GM18505 (cell line): ENCODE results near the gene PBX1.

ENCODE experiments used
- ATAC-seq: cut with Tn5 transposase; IDR thresholded peaks from one replicate; pipeline ENCODE4 v1.9.1; 2021; ENCODE audit not compliant: unreplicated experiment
- POLR2A ChIP-seq: IDR thresholded peaks from 4 replicates; pipeline ENCODE4 v1.6.1; 2011; ENCODE audit warnings: borderline replicate concordance; ENCODE audit not compliant: insufficient read depth, insufficient read length; ENCODE audit errors: extremely low read depth

The PBX1 gene

DNA sequence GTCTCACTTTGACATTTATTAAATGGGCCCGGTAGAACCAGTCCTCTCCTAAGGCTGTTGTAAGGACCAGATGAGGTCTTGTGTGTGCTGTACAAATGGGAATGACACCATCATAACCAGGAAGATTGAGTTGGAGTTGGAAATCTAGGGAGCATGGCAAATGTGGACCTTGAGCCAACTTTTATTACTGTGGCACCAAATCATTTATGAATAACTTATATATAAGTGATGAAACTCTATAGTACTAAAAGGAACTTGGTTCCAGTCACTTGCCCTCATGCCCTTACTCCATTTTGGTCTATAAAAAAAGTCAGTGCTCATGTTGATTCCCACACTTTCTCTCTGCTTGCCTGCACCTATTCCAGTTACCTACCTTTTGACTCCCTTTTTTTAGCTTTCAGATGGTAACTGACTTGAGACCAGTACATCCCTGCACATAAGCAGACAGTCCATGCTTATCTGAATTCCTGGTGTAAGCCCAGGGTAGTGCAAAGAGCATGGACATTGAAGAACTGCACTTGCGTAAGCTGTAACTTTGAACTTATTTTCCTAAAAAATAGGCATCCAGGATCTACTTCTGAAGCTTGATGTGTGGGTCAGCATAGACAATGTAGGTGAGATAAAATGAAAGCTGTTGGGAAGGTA lies 210.6 kb downstream of the PBX1 start:
- ATAC-seq: no peak

DNA sequence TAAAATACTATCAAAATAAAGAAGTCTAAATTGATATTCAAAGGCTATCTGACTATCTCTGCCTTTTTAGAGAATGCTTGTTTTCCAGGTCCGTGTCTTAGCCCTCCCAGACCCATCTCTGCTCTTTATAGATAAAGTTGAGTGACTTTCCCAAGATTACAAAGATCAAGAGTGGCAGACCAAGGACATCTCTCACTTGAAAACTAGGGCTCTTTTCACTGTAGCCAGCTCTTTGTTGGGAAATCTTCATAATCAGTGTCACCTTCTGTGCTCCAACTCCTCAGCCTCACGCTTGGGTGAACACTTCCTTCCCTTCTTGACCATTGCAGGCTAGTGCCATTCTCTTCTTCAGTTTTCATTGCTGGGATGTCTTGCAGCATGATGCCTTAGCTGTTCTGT lies 211.1 kb downstream of the PBX1 start:
- TF ChIP-seq POLR2A: no peak

More for the DNA sequence above, 210.6 kb downstream of the PBX1 start:
- TF ChIP-seq POLR2A: no peak

DNA sequence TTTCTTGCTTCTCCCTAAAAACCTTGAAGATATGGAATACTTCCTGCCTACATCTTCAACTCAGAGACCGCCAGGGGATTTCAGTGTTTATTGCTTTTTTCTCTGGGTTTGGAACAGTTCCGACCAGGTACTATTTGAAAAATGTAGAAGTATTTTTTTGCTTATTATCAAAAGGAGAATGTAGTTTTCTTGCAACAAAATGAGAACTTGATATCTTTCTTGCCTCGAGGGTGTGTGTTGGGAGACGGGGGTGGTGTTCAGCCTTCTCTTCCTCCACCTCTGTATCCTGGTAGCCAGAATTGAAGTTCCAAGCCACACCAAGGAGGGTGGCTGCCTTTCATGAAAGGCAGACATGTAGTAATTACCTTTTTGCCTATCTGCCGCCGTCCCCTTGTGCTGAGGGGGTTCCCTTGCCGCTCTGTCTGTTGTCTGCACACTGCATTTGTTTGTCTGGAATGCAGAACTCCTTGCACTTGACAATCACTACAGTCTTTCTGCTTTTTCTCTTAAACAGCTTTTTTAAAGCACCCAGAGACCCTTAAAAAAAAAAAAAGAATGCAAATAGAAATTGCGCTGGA lies 212.1 kb downstream of the PBX1 start:
- no peak for ATAC-seq
- TF ChIP-seq POLR2A: no peak

More for the DNA sequence above, 211.1 kb downstream of the PBX1 start:
- no peak for ATAC-seq

DNA sequence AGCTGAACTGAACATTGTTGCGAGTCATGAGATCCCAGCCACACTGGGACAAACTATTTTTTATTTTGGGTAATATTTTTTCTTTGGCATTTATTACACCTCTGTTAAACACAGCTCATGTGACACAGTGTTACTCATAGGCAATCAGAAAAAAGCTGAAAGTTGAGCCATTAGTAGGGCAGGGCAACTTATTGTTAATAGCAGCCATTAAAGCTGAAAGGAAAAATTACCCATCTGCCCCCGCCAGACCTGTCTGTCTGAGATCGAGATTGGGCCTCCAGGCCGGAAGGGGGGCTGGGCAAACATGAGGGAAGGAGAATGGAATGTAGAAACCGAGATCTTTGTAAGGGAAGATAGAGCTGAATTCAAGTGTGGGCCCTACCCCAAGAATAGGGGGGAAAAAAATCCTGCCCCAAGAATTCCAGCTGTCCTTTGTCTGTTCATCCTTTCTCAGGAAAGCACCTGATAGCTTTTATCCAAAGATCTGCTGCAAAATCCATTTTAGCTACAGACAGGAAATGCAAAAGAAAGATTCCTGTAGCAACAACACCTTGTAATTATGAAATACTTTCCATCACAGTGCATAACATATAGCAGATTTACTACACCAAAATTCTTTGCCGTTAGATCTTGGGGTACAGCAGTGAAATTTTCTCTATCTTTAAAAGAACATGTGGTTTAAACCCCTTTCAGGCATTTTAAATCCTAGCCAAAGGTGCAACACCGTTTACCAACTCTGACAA lies 212.8 kb downstream of the PBX1 start:
- no peak for TF ChIP-seq POLR2A
- ATAC-seq: no peak

DNA sequence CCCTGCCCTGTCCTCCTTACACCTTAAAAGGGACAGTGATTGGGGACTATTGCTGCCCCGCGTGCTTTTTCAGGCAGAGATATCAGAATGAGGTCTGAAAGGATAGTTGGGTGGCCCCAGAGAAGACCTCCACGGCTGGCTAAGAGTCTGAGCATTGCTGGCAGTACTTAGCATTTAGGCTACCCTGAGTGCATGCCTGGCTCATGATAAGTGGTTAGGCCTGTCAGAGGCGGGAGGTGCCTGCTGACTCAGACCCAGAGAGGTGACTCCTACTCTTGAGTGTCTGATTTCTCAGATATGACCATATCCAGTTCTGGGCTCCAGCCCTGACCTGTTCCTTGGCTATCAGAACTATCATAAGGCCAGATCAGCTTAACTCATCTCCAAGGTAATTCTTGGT lies 213.7 kb downstream of the PBX1 start:
- no peak for TF ChIP-seq POLR2A
- ATAC-seq: peak; percentile 96

DNA sequence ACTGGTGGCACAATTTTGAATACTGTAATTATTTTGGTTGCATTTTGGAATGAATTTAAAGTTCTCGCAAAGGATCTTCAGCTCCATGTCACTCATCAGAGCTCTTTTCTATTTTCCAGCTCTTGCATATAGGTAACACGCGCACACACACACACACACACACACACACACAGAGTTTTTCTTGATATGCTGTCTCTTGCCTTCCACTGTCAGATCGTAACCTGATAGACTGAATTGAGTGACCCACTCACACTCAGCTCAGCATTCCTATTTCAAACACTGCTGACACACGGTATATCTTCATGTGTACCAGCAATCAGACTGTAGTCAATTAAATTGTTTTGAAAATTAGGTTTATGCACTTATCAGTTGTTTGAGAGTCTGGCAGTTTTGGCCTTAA lies 214.1 kb downstream of the PBX1 start:
- no peak for ATAC-seq
- TF ChIP-seq POLR2A: no peak

DNA sequence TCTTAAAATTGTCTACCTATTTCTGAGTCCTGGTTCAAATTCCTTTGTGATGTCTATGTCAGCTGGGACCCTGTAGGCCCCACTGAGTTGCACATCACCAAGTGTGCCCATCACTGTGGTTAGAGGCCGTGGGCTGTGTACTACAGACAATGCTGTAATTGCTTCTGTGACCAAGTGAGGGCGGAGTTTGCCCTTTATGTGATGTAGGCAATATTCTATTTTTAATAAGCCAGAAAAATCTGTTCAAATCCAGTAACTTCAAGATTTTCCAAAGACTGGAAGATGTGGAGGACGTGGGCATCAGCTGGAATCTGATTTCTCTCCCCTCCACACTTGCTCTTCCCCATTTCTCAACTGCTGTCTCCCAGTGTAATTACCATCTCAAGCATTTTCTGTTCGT lies 215.4 kb downstream of the PBX1 start:
- ATAC-seq: no peak

DNA sequence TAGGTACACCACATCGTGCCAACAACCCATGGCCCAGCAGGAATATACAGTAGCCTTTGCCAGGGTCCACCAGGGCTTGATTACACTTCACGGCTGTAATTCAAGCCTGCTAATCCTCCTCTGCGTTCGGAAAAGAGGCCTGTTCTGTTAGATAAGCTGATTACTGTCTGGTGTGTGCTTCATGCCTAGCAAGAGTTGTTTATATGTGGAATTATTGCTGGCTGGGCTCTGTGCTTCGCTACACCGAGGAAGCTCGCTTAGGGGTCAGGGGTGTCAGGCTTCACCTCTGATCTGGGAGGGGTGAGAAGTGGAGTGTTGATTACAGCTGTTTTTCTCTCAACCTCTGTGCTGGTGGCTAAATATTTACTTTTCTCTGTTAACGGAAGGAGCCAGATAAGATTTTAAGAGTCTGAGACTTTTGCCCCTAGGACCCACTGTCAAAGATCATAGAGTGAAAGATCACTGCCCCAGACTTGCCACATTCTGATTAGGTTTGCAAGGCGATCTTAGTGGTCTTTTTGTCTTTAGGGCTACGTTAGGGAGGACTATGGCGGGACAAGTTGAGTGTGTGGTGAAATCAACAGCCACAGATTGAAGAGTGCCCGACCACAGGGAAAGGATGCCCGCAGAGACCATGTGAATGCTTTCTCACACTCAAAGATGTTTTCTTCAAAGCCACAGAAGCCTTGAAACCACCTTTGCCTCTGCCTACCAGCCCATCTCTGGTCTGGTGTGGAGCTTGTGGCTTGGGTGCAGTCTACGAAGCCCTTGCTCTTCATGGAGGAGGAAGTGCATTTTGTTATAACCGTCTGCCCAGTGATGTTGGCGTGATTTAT lies 216.1 kb downstream of the PBX1 start:
- no peak for TF ChIP-seq POLR2A
- ATAC-seq: no peak

More for the DNA sequence above, 215.4 kb downstream of the PBX1 start:
- TF ChIP-seq POLR2A: no peak

DNA sequence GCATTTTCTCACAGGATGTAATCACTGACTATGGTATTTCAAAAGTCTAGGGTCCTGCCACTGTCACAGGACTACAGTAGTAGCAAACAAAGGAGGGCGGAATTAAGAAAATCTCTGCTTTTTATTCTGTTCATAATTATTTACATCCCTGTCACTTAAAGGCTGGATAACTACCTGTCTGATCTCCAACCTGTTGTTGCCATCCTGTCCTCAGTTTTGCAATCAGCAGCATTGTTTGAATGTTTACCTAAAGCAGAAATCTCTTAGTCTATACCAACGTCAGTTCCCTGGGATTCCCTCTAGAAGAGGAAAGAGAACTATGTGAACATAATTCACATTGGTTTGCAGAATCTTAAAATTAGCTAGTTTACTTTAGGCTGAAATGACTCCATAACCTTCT lies 218.5 kb downstream of the PBX1 start:
- ATAC-seq: no peak
- no peak for TF ChIP-seq POLR2A

DNA sequence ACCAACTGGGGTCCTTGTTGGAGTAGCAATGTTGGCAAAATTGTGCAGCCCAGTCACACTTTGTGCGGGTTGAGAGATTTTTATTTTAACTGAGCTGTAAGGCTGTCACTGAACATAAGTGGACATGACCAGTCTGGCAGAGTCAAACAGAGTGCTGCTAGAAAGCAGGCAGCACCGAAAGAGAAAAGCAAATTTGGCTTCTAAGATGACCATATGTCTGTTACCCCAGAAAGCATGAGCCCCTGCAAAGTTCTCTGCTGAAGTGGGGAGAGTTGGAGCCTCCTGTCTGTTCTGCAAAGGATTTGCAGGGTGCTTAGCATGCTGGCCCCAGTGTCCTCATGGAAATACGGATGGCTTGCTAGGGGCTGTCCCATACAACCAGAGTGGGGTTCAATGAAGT lies 220.4 kb downstream of the PBX1 start:
- TF ChIP-seq POLR2A: no peak
- no peak for ATAC-seq

DNA sequence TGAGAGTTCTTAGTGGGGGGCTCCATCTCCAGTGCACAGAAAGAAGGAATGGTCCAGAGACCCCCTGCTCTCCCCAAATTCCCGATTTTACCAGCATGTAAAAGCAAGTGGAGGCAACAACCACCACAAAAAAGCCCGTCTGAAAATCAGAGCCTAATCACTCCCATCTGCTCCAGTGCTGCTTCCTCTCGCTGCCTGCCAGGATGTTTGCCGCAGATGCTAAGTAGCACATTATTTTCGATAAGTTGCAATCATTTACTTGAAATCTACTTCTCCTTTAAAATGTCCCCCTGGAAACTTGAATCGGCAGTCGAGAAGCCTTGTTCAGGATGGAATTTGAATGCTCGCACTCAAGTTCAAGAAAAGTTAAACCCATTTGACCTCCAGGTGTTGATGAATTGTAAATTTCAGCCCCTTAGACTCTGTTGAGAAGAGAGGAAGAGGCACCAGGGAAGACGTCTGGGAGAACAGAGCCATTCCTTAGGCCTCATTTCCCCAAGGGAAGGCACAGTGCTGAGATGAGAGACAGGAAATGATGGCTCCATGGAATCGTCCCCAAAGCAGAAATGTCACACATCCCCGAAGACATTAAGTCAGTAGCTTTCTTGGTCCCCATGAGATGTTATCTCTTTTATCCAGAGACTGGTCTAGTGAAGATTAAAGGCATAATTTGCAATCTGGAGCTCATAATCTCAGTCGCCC lies 221.3 kb downstream of the PBX1 start:
- TF ChIP-seq POLR2A: no peak
- no peak for ATAC-seq

DNA sequence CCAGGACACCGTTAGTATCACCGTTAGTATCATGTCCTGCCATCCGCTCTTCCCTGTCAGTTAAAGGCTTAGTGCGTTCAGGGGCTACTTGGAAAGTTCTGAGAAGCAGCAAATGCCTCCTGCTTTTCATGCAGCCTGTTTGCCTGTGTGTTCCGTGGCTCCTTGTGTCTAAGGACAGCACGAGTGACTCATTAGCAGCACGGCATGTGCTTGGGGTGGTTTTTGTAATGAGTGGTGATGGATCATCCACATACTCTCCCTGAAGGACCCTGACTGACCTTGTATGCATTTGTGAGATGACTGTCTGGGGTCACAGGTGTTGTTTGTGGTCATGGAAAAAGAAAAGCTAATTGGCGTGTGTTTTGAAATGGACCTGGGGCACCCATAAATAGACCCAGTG lies 221.9 kb downstream of the PBX1 start:
- ATAC-seq: no peak
- no peak for TF ChIP-seq POLR2A

DNA sequence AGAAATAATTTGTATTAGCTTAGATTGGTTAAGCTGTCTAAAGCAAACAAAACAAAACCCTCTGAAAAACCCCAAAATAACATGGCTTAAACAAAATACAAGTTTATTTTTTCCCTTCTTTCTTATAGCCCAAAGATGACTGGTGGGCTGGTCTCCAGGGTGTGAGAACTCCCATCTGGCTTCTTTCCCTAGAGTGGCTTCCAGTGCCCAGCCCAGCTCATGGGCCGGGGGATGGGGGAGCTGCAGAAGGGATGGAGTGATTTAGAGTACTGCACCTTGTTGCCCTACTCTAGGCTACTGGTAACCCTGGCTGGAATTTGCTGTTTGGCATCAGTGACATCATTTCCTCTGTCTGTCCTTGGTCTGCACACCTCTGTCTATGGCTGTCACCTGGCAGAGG lies 223.0 kb downstream of the PBX1 start:
- TF ChIP-seq POLR2A: no peak
- ATAC-seq: no peak
